GM23338 (cell line): ENCODE results near the gene OR4C45. TPM values are rescaled to one million over a fixed set of nuclear protein-coding genes. Genes with fewer than 3 reads are reported as not detected.

Source experiments
- ATAC-seq: fragments of 200-7000 bp; cut with Tn5 transposase; 3 replicates; pipeline ENCODE4 v1.9.1; 2020
- DNase-seq: peaks from one replicate; pipeline ENCODE4 v3.0.0-alpha.2; 2015; ENCODE audit warnings: low spot score
- H2AFZ ChIP-seq: fragments of 200-600 bp; sonication (generic); 2 replicates; pipeline ENCODE4 v1.8.0; 2016; ENCODE audit warnings: antibody characterized with exemption, mild to moderate bottlenecking, moderate library complexity
- H3F3A ChIP-seq: fragments of 200-600 bp; sonication (generic); replicated peaks from 2 replicates; pipeline ENCODE4 v1.8.0; 2017; ENCODE audit warnings: antibody characterized with exemption, mixed run types, low read depth
- H3K27ac ChIP-seq: fragments of 200-600 bp; sonication (generic); 2 replicates; pipeline ENCODE4 v1.6.1; 2016; ENCODE audit warnings: low read depth
- H3K27me3 ChIP-seq: fragments of 200-600 bp; sonication (generic); 2 replicates; pipeline ENCODE4 v1.8.0; 2016; ENCODE audit warnings: mild to moderate bottlenecking, mixed run types, moderate library complexity; ENCODE audit not compliant: insufficient read depth
- H3K36me3 ChIP-seq: fragments of 200-600 bp; sonication (generic); 2 replicates; pipeline ENCODE4 v1.8.0; 2016; ENCODE audit warnings: mild to moderate bottlenecking; ENCODE audit not compliant: insufficient read depth
- H3K4me1 ChIP-seq: fragments of 200-600 bp; sonication (generic); 2 replicates; pipeline ENCODE4 v1.8.0; 2016; ENCODE audit warnings: mild to moderate bottlenecking, moderate library complexity; ENCODE audit not compliant: insufficient read depth
- H3K4me2 ChIP-seq: fragments of 200-600 bp; sonication (generic); 2 replicates; pipeline ENCODE4 v1.7.1; 2017; ENCODE audit warnings: mixed run types
- H3K4me3 ChIP-seq: fragments of 200-600 bp; sonication (generic); 2 replicates; pipeline ENCODE4 v1.6.1; 2016; ENCODE audit warnings: mixed run types
- H3K79me2 ChIP-seq: fragments of 200-600 bp; sonication (generic); replicated peaks from 2 replicates; pipeline ENCODE4 v1.8.0; 2017; ENCODE audit warnings: mild to moderate bottlenecking; ENCODE audit not compliant: insufficient read depth
- H3K9me2 ChIP-seq: fragments of 200-600 bp; sonication (generic); 2 replicates; pipeline ENCODE4 v1.8.0; 2017; ENCODE audit not compliant: insufficient read depth
- H4K20me1 ChIP-seq: fragments of 200-600 bp; sonication (generic); replicated peaks from 2 replicates; pipeline ENCODE4 v1.8.0; 2017; ENCODE audit warnings: mild to moderate bottlenecking; ENCODE audit not compliant: insufficient read depth
- H3K27ac Mint-ChIP-seq: 2 replicates; pipeline ENCODE4 v1.8.0; 2020; ENCODE audit warnings: inconsistent platforms, mild to moderate bottlenecking, moderate library complexity, mixed read lengths
- H3K27me3 Mint-ChIP-seq: 3 replicates; pipeline ENCODE4 v1.8.0; 2022; ENCODE audit warnings: low read depth, mild to moderate bottlenecking, moderate library complexity, mixed read lengths, inconsistent platforms; ENCODE audit not compliant: insufficient read depth, poor library complexity
- H3K36me3 Mint-ChIP-seq: 3 replicates; pipeline ENCODE4 v1.8.0; 2021; ENCODE audit warnings: low read depth, mild to moderate bottlenecking, inconsistent platforms, moderate library complexity, mixed read lengths
- H3K4me1 Mint-ChIP-seq: 3 replicates; pipeline ENCODE4 v1.8.0; 2020; ENCODE audit warnings: mild to moderate bottlenecking, inconsistent platforms, mixed read lengths
- H3K4me3 Mint-ChIP-seq: 3 replicates; pipeline ENCODE4 v1.8.0; 2021; ENCODE audit warnings: moderate library complexity, mild to moderate bottlenecking, inconsistent platforms, mixed read lengths
- H3K9me3 Mint-ChIP-seq: 3 replicates; pipeline ENCODE4 v1.8.0; 2020; ENCODE audit warnings: moderate library complexity, mild to moderate bottlenecking, inconsistent platforms, mixed read lengths
- EZH2 ChIP-seq: fragments of 200-600 bp; sonication (generic); IDR thresholded peaks from one replicate; pipeline ENCODE4 v1.8.0; 2017; ENCODE audit warnings: antibody characterized with exemption, mild to moderate bottlenecking, low read depth; ENCODE audit not compliant: unreplicated experiment
- EZH2phosphoT487 ChIP-seq: fragments of 200-600 bp; sonication (generic); IDR thresholded peaks from one replicate; pipeline ENCODE4 v1.8.1; 2018; ENCODE audit warnings: antibody characterized with exemption; ENCODE audit not compliant: unreplicated experiment
- ZNF462 ChIP-seq: fragments of 250-450 bp; sonication (Bioruptor Pico); IDR thresholded peaks from 2 replicates; pipeline ENCODE4 v1.5.0; 2020; ENCODE audit warnings: mild to moderate bottlenecking, moderate library complexity
- polyA plus RNA-seq: library from polyadenylated mRNA; unstranded; fragments of >200 nt; fragmentation: Nextera tagmentation; extraction: Ambion mirVana; gene quantifications from 2 replicates; pipeline ENCODE4 v1.2.1, GENCODE V29; 2016
- total RNA-seq: library from RNA; depleted of rRNA; stranded (reverse); fragments of >200 nt; shearing (Covaris generic); gene quantifications from 2 replicates; pipeline ENCODE4 v1.2.3, GENCODE V29; 2014
- TF ChIP-seq, protein P1 (sequence below): IDR thresholded peaks from 2 replicates; pipeline ENCODE4 v1.6.1; 2016; ENCODE audit warnings: antibody characterized with exemption
- TF ChIP-seq, protein P2 (sequence below), 2 experiments: fragments of 200-600 bp in 1 of 2; sonication (generic) in 1 of 2; conservative IDR thresholded peaks; 2 replicates each; pipeline versions ENCODE4 v1.5.1 to v1.6.1; 2016 to 2017; ENCODE audit warnings: antibody characterized with exemption in 2 of 2, low read depth in 2 of 2, mild to moderate bottlenecking in 2 of 2, moderate library complexity in 1 of 2

OR4C45 gene
- total and polyA plus RNA-seq, 2 experiments from 2014 or later = not detected

DNA sequence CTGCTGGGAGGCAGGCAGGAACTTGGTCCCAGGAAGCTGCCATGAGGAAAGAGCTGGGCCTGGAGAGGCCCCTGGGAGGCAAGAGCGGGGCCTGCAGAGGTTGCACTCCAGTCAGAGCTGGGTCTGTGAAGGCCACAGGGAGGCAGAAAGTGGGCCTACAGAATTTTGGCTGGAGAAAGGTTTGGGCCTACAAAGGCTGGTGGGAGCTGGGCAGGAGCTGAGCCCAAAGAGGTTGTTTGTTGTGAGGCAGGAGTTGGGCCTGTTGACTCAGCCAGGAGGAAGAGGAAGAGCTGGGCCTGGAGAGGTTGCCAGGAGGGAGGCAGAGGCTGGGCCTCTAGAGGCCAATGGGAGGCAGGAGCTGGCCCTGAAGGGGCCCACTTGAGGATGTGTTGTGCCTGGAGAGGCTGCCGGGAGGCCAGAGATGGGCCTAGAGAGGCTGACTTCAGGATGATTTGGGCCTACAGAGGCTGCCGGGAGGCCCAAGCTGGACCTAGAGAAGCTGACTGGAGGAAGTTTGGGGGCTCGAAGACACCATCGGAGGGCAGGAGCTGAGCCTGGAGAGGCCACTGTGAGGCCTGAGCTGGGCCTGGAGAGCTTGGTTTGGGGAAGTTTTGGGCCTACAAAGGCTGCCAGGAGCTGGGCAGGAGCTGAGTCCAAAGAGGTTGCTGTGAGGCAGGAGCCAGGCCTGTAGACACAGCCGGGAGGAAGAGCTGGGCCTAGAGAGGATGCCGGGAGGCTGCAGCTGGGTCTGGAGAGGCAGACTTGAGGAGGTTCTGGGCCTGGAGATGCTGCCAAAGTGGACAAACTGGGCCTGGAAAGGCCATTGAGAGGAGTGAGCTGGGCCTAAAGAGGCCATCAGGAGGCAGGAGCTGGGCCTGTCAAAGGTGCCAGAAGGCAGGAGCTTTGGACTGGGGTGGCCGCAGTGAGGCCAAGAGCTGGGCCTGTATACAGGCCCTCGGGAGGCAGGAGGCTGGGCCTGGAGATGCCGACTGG, 40.7 kb downstream of the OR4C45 start:
- Histone ChIP-seq H3K36me3 (no peaks in the 10 kb centered on the region), H3F3A (no peaks in the 10 kb centered on the region), H2AFZ (no peak overlapping the region), H3K27ac (no peak overlapping the region), H3K9me2 (no peaks in the 10 kb centered on the region), H3K4me3 (no peak overlapping the region), H3K79me2 (no peaks in the 10 kb centered on the region), H3K4me2 (no peak overlapping the region), H3K4me1 (no peaks in the 10 kb centered on the region), H3K27me3 (no peaks in the 10 kb centered on the region), H4K20me1 (no peaks in the 10 kb centered on the region)
- H3K4me1 Mint-ChIP-seq = no peaks in the 10 kb centered on the region; the same call in 2 of the 3 replicates
- TF ChIP-seq, protein P1, sequence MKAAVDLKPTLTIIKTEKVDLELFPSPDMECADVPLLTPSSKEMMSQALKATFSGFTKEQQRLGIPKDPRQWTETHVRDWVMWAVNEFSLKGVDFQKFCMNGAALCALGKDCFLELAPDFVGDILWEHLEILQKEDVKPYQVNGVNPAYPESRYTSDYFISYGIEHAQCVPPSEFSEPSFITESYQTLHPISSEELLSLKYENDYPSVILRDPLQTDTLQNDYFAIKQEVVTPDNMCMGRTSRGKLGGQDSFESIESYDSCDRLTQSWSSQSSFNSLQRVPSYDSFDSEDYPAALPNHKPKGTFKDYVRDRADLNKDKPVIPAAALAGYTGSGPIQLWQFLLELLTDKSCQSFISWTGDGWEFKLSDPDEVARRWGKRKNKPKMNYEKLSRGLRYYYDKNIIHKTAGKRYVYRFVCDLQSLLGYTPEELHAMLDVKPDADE = no peak
- no peak for TF ChIP-seq EZH2
- TF ChIP-seq ZNF462 (CRISPR knock-in tag) = no peak
- TF ChIP-seq EZH2phosphoT487 = no peak
- TF ChIP-seq, protein P2, sequence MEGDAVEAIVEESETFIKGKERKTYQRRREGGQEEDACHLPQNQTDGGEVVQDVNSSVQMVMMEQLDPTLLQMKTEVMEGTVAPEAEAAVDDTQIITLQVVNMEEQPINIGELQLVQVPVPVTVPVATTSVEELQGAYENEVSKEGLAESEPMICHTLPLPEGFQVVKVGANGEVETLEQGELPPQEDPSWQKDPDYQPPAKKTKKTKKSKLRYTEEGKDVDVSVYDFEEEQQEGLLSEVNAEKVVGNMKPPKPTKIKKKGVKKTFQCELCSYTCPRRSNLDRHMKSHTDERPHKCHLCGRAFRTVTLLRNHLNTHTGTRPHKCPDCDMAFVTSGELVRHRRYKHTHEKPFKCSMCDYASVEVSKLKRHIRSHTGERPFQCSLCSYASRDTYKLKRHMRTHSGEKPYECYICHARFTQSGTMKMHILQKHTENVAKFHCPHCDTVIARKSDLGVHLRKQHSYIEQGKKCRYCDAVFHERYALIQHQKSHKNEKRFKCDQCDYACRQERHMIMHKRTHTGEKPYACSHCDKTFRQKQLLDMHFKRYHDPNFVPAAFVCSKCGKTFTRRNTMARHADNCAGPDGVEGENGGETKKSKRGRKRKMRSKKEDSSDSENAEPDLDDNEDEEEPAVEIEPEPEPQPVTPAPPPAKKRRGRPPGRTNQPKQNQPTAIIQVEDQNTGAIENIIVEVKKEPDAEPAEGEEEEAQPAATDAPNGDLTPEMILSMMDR (conservative IDR thresholded peaks at IDR 0.05; ENCODE audit: low read depth in 2 of 2) = no peak
- peaks cover 93% of the 10 kb centered on the region for H3K9me3 Mint-ChIP-seq
- H3K4me3 Mint-ChIP-seq = no peak overlapping the region
- ATAC-seq (no peak), DNase-seq (no peak)
- no peak overlapping the region for H3K27ac Mint-ChIP-seq
- peaks cover 34% of the 10 kb centered on the region for H3K27me3 Mint-ChIP-seq
- peaks cover 85% of the 10 kb centered on the region for H3K36me3 Mint-ChIP-seq
